ENCODE results near the gene MRPL19. TPM values are rescaled to one million over a fixed set of nuclear protein-coding genes. Genes with fewer than 3 reads are reported as not detected.
"Not testable (repeated sequence)": the region's sequence is repeated elsewhere in the genome, so short reads cannot be mapped to it uniquely, and the experiment has no call there.

MRPL19 gene
- total RNA-seq, 1 experiment from 2014 or later: 98.4 TPM

DNA sequence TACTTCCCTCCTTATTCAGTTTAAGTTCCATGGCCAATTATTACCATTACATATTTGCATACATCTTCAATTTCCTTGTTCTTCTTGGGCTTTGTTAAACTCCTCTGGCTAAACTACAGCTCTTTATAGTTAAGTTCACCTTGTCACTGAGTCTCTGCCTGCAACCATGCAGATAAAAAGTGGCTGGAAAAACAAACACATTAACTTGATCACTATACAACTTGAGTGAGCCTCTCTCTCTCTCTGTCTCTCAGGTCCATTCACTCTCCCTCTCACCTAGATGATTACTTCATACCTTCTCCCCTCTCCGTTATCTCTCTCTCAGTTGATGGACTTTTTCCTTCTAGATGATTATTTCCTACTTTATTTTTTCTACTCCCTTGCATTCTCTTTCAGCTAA lies 33.8 kb downstream of the MRPL19 start:
- POLR2A ChIA-PET (ENCODE audit: low non-redundant PET): no interaction called here
- no peaks in the 10 kb centered on the region for H3K9me3 ChIP-seq (ENCODE audit: low read depth, low read length, poor library complexity, severe bottlenecking)
- intact Hi-C loops (cut with micrococcal nuclease; ENCODE audit: unreplicated experiment): no loop called here
- H3K4me3 ChIP-seq (ENCODE audit: low read depth, low read length, poor library complexity, severe bottlenecking): no peak overlapping the region
- CTCF ChIA-PET: no interaction called here
- no peaks in the 10 kb centered on the region for H3K27me3 ChIP-seq (replicated peaks; ENCODE audit: insufficient read depth, low read depth, low read length, poor library complexity)
- peaks cover 7% of the 10 kb centered on the region for H3K36me3 ChIP-seq (ENCODE audit: insufficient read depth, low read length, poor library complexity, severe bottlenecking)
- TF ChIP-seq EZH2 (IDR thresholded peaks at IDR 0.05; ENCODE audit: borderline replicate concordance, low read depth, low read length, poor library complexity, severe bottlenecking): no peak
- TF ChIP-seq, protein P1, sequence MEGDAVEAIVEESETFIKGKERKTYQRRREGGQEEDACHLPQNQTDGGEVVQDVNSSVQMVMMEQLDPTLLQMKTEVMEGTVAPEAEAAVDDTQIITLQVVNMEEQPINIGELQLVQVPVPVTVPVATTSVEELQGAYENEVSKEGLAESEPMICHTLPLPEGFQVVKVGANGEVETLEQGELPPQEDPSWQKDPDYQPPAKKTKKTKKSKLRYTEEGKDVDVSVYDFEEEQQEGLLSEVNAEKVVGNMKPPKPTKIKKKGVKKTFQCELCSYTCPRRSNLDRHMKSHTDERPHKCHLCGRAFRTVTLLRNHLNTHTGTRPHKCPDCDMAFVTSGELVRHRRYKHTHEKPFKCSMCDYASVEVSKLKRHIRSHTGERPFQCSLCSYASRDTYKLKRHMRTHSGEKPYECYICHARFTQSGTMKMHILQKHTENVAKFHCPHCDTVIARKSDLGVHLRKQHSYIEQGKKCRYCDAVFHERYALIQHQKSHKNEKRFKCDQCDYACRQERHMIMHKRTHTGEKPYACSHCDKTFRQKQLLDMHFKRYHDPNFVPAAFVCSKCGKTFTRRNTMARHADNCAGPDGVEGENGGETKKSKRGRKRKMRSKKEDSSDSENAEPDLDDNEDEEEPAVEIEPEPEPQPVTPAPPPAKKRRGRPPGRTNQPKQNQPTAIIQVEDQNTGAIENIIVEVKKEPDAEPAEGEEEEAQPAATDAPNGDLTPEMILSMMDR (conservative IDR thresholded peaks at IDR 0.05; ENCODE audit: low read depth, low read length): no peak
- H3K27ac ChIP-seq (ENCODE audit: low read depth, low read length, poor library complexity, severe bottlenecking): no peak overlapping the region
- no peak for DNase-seq (ENCODE audit: low spot score)
- BruUV-seq (replicated peaks): no TSS peak
- H3K4me1 ChIP-seq (ENCODE audit: insufficient read depth, low read length, poor library complexity, severe bottlenecking): no peaks in the 10 kb centered on the region

DNA sequence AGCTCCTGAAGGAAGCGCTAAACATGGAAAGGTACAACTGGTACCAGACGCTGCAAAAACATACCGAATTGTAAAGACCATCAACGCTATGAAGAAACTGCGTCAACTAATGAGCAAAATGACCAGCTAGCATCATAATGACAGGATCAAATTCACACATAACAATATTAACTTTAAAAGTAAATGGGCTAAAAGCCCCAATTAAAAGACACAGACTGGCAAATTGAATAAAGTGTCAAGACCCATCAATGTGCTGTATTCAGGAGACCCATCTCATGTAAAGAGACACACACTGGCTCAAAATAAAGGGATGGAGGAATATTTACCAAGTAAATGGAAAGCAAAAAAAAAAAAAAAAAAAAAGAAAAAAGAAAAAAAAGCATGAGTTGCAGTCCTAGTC lies 36.8 kb downstream of the MRPL19 start:
- H3K27ac ChIP-seq (ENCODE audit: low read depth, low read length, poor library complexity, severe bottlenecking); BruUV-seq (replicated peaks); H3K27me3 ChIP-seq (replicated peaks; ENCODE audit: insufficient read depth, low read depth, low read length, poor library complexity); H3K4me3 ChIP-seq (ENCODE audit: low read depth, low read length, poor library complexity, severe bottlenecking); H3K9me3 ChIP-seq (ENCODE audit: low read depth, low read length, poor library complexity, severe bottlenecking); POLR2A ChIA-PET (ENCODE audit: low non-redundant PET); DNase-seq (ENCODE audit: low spot score); intact Hi-C loops (cut with micrococcal nuclease; ENCODE audit: unreplicated experiment); CTCF ChIA-PET; H3K4me1 ChIP-seq (ENCODE audit: insufficient read depth, low read length, poor library complexity, severe bottlenecking): not testable (repeated sequence)
- H3K36me3 ChIP-seq (ENCODE audit: insufficient read depth, low read length, poor library complexity, severe bottlenecking): peaks cover 28% of the 10 kb centered on the region

DNA sequence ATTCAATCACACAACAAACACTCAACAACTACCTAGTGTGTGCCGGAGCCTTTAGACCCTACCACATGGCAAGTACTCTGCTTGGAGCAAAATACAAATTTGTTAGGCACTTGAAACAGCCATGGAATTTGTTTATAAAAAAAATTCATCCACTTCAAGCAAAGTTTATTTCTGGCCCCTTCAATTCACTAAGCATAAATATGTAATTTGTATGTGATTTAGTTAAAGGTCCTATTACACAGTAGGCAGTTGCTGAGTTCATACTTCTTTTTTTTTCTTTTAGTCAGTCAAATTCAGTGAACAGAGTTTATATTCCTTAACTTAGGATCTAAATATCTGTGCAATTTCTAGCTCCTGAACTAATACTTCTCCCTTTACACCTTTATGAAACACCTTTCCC lies 41.6 kb downstream of the MRPL19 start:
- intact Hi-C loops (cut with micrococcal nuclease; ENCODE audit: unreplicated experiment): no loop called here
- no peak overlapping the region for H3K27ac ChIP-seq (ENCODE audit: low read depth, low read length, poor library complexity, severe bottlenecking)
- no peaks in the 10 kb centered on the region for H3K27me3 ChIP-seq (replicated peaks; ENCODE audit: insufficient read depth, low read depth, low read length, poor library complexity)
- ChIA-PET POLR2A (ENCODE audit: low non-redundant PET) (no interaction called here), CTCF (no interaction called here)
- no TSS peak for BruUV-seq (replicated peaks)
- TF ChIP-seq EZH2 (IDR thresholded peaks at IDR 0.05; ENCODE audit: borderline replicate concordance, low read depth, low read length, poor library complexity, severe bottlenecking): no peak
- H3K9me3 ChIP-seq (ENCODE audit: low read depth, low read length, poor library complexity, severe bottlenecking): no peaks in the 10 kb centered on the region
- no peak for DNase-seq (ENCODE audit: low spot score)
- no peaks in the 10 kb centered on the region for H3K4me1 ChIP-seq (ENCODE audit: insufficient read depth, low read length, poor library complexity, severe bottlenecking)
- H3K36me3 ChIP-seq (ENCODE audit: insufficient read depth, low read length, poor library complexity, severe bottlenecking): peaks cover 56% of the 10 kb centered on the region
- no peak overlapping the region for H3K4me3 ChIP-seq (ENCODE audit: low read depth, low read length, poor library complexity, severe bottlenecking)

DNA sequence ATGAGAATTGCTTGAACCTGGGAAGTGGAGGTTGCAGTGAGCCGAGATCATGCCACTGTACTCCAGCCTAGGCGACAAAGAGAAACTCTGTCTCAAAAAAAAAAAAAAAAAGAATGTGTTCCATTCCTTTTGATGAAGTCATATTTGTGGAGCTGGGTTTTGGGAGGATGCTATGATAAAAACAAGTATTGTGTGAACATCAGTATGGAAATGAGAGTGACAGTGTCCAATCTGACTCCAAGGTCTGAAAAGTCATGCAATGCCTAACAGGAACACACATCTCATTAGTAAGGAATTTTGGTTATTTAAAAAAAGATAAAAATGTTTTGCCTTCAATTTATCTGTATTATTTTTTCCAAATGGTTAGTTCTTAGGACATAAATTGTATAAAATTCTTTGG lies 52.3 kb downstream of the MRPL19 start:
- H3K4me3 ChIP-seq (ENCODE audit: low read depth, low read length, poor library complexity, severe bottlenecking): no peak overlapping the region
- CTCF ChIA-PET: no interaction called here
- TF ChIP-seq, protein P1 (conservative IDR thresholded peaks at IDR 0.05; ENCODE audit: low read depth, low read length): no peak
- no peak for TF ChIP-seq EZH2 (IDR thresholded peaks at IDR 0.05; ENCODE audit: borderline replicate concordance, low read depth, low read length, poor library complexity, severe bottlenecking)
- H3K4me1 ChIP-seq (ENCODE audit: insufficient read depth, low read length, poor library complexity, severe bottlenecking): no peaks in the 10 kb centered on the region
- peaks cover 75% of the 10 kb centered on the region for H3K36me3 ChIP-seq (ENCODE audit: insufficient read depth, low read length, poor library complexity, severe bottlenecking)
- no peaks in the 10 kb centered on the region for H3K27me3 ChIP-seq (replicated peaks; ENCODE audit: insufficient read depth, low read depth, low read length, poor library complexity)
- H3K27ac ChIP-seq (ENCODE audit: low read depth, low read length, poor library complexity, severe bottlenecking): no peak overlapping the region
- POLR2A ChIA-PET (ENCODE audit: low non-redundant PET): no interaction called here
- peaks cover 4% of the 10 kb centered on the region for H3K9me3 ChIP-seq (ENCODE audit: low read depth, low read length, poor library complexity, severe bottlenecking)
- intact Hi-C loops (cut with micrococcal nuclease; ENCODE audit: unreplicated experiment): no loop called here
- no TSS peak for BruUV-seq (replicated peaks)
- DNase-seq (ENCODE audit: low spot score): no peak

All from A673 (cell line).